Activated CD4-positive, alpha-beta T cell treated with anti-CD3 and anti-CD28 coated beads, Interleukin-2, amount 10 ng/mL, durations not matched to agents 24 days and 14 days (primary cell): ENCODE measurements around the gene ORC5. TPM values are rescaled to one million over a fixed set of nuclear protein-coding genes. Genes with fewer than 3 reads are reported as not detected.
"Not testable (repeated sequence)": the region's sequence is repeated elsewhere in the genome, so short reads cannot be mapped to it uniquely, and the experiment has no call there.

Experiments used
- DNase-seq: peaks from one replicate; pipeline ENCODE4 v3.0.0; 2022
- H3K27ac Mint-ChIP-seq: one replicate; pipeline ENCODE4 v1.8.0; 2022; ENCODE audit warnings: mild to moderate bottlenecking, mixed read lengths
- H3K27me3 Mint-ChIP-seq: one replicate; pipeline ENCODE4 v1.8.0; 2022; ENCODE audit warnings: mixed read lengths
- H3K36me3 Mint-ChIP-seq: one replicate; pipeline ENCODE4 v1.8.0; 2022; ENCODE audit warnings: low read depth, mild to moderate bottlenecking, mixed read lengths
- H3K4me1 Mint-ChIP-seq: one replicate; pipeline ENCODE4 v1.8.0; 2021; ENCODE audit warnings: mixed read lengths
- H3K4me3 Mint-ChIP-seq: one replicate; pipeline ENCODE4 v1.8.0; 2022; ENCODE audit warnings: mild to moderate bottlenecking, moderate library complexity, mixed read lengths
- H3K9me3 Mint-ChIP-seq: one replicate; pipeline ENCODE4 v1.8.0; 2021; ENCODE audit warnings: mixed read lengths
- intact Hi-C: fragments of 100-400 bp; cut with micrococcal nuclease; formaldehyde crosslinking; loops from one replicate; pipeline ENCODE4 v1.15.1; 2023
- total RNA-seq: library from RNA; stranded (reverse); gene quantifications from 2 replicates; pipeline ENCODE4 v1.2.3, GENCODE V29; 2022

Gene ORC5
- total RNA-seq: 33.4 and 35.8 TPM in 2 replicates

- peak within 1 kb of the TSS; percentile 96 for H3K4me3 Mint-ChIP-seq
- peaks cover 17% of the 10 kb centered on the region for H3K4me1 Mint-ChIP-seq
- peak; percentile 94 for DNase-seq
- peaks cover 7% of the 10 kb centered on the region for H3K36me3 Mint-ChIP-seq
- peaks cover 14% of the 10 kb centered on the region for H3K27me3 Mint-ChIP-seq
- peaks cover 4% of the 10 kb centered on the region for H3K9me3 Mint-ChIP-seq
- peak within 1 kb of the TSS; percentile 95 for H3K27ac Mint-ChIP-seq
- intact Hi-C loops: no loop called here
Observed at GRCh38 chr7:104207731-104208420, at the start of gene ORC5. ORC5 (minus strand) TSS chr7:104208013; CDS start chr7:104207904, 109 bp downstream.

- DNase-seq: no peak
- Mint-ChIP-seq H3K4me3 (no peak overlapping the region), H3K9me3 (no peaks in the 10 kb centered on the region)
Observed at GRCh38 chr7:104255616-104256015, 47.8 kb upstream of the ORC5 start.

GRCh38 chr7:104255194-104255593, 47.4 kb upstream of the ORC5 start:
- no peak overlapping the region for H3K27ac Mint-ChIP-seq

More at GRCh38 chr7:104255616-104256015, 47.8 kb upstream of the ORC5 start:
- Mint-ChIP-seq H3K27me3 (peaks cover 10% of the 10 kb centered on the region), H3K27ac (no peak overlapping the region), H3K36me3 (no peaks in the 10 kb centered on the region), H3K4me1 (no peaks in the 10 kb centered on the region)
- intact Hi-C loops: no loop called here

GRCh38 chr7:104254696-104255095, 46.9 kb upstream of the ORC5 start:
- Mint-ChIP-seq H3K27ac (no peak overlapping the region), H3K36me3 (no peaks in the 10 kb centered on the region), H3K27me3 (peaks cover 3% of the 10 kb centered on the region), H3K4me1 (no peaks in the 10 kb centered on the region), H3K9me3 (no peaks in the 10 kb centered on the region), H3K4me3 (no peak overlapping the region)
- DNase-seq: no peak
- intact Hi-C loops: no loop called here

More at GRCh38 chr7:104255194-104255593, 47.4 kb upstream of the ORC5 start:
- H3K9me3 Mint-ChIP-seq: no peaks in the 10 kb centered on the region
- intact Hi-C loops: no loop called here
- no peak for DNase-seq
- peaks cover 6% of the 10 kb centered on the region for H3K27me3 Mint-ChIP-seq
- H3K4me3 Mint-ChIP-seq: no peak overlapping the region
- no peaks in the 10 kb centered on the region for H3K4me1 Mint-ChIP-seq
- H3K36me3 Mint-ChIP-seq: no peaks in the 10 kb centered on the region

GRCh38 chr7:104252409-104253134, 44.8 kb upstream of the ORC5 start:
- H3K9me3 Mint-ChIP-seq: no peaks in the 10 kb centered on the region
- no peak for DNase-seq
- H3K4me3 Mint-ChIP-seq: no peak overlapping the region
- no peaks in the 10 kb centered on the region for H3K36me3 Mint-ChIP-seq
- H3K27me3 Mint-ChIP-seq: peaks cover 4% of the 10 kb centered on the region
- intact Hi-C loops: no loop called here
- H3K27ac Mint-ChIP-seq: no peak overlapping the region
- H3K4me1 Mint-ChIP-seq: no peaks in the 10 kb centered on the region

GRCh38 chr7:104242638-104243037, 34.8 kb upstream of the ORC5 start:
- H3K4me1 Mint-ChIP-seq: no peaks in the 10 kb centered on the region
- H3K36me3 Mint-ChIP-seq: no peaks in the 10 kb centered on the region
- H3K4me3 Mint-ChIP-seq: no peak overlapping the region
- H3K27ac Mint-ChIP-seq: no peak overlapping the region
- peaks cover 13% of the 10 kb centered on the region for H3K27me3 Mint-ChIP-seq
- no peaks in the 10 kb centered on the region for H3K9me3 Mint-ChIP-seq
- no peak for DNase-seq
- intact Hi-C loops: no loop called here

GRCh38 chr7:104241538-104242209, 33.9 kb upstream of the ORC5 start:
- Mint-ChIP-seq H3K27ac (no peak overlapping the region), H3K4me1 (no peaks in the 10 kb centered on the region), H3K36me3 (no peaks in the 10 kb centered on the region), H3K27me3 (peaks cover 8% of the 10 kb centered on the region), H3K9me3 (no peaks in the 10 kb centered on the region), H3K4me3 (no peak overlapping the region)
- no peak for DNase-seq
- intact Hi-C loops: no loop called here

- intact Hi-C loops: no loop called here
- no peaks in the 10 kb centered on the region for H3K36me3 Mint-ChIP-seq
- DNase-seq: no peak
- peaks cover 8% of the 10 kb centered on the region for H3K27me3 Mint-ChIP-seq
- no peak overlapping the region for H3K27ac Mint-ChIP-seq
- H3K4me1 Mint-ChIP-seq: no peaks in the 10 kb centered on the region
- no peaks in the 10 kb centered on the region for H3K9me3 Mint-ChIP-seq
- H3K4me3 Mint-ChIP-seq: no peak overlapping the region
Observed at GRCh38 chr7:104241135-104241534, 33.3 kb upstream of the ORC5 start.

GRCh38 chr7:104240401-104240800, 32.6 kb upstream of the ORC5 start:
- no peaks in the 10 kb centered on the region for H3K36me3 Mint-ChIP-seq
- H3K4me1 Mint-ChIP-seq: no peaks in the 10 kb centered on the region
- no peak for DNase-seq
- intact Hi-C loops: no loop called here
- H3K27ac Mint-ChIP-seq: no peak overlapping the region
- H3K27me3 Mint-ChIP-seq: peaks cover 8% of the 10 kb centered on the region
- H3K9me3 Mint-ChIP-seq: no peaks in the 10 kb centered on the region
- no peak overlapping the region for H3K4me3 Mint-ChIP-seq

- intact Hi-C loops: loop anchor here (5.0 kb wide), 1 partner anchor 682 kb away; no protein-coding TSS in a partner anchor
- H3K27me3 Mint-ChIP-seq: peaks cover 19% of the 10 kb centered on the region
- H3K9me3 Mint-ChIP-seq, H3K27ac Mint-ChIP-seq, H3K36me3 Mint-ChIP-seq, H3K4me1 Mint-ChIP-seq, DNase-seq, H3K4me3 Mint-ChIP-seq: not testable (repeated sequence)
Observed at GRCh38 chr7:104234990-104235389, 27.2 kb upstream of the ORC5 start.

GRCh38 chr7:104231054-104232046, 23.5 kb upstream of the ORC5 start:
- peak; percentile 82 for DNase-seq
- Mint-ChIP-seq H3K36me3 (no peaks in the 10 kb centered on the region), H3K27ac (no peak overlapping the region), H3K4me1 (peaks cover 2% of the 10 kb centered on the region), H3K4me3 (no peak overlapping the region), H3K27me3 (peaks cover 34% of the 10 kb centered on the region), H3K9me3 (no peaks in the 10 kb centered on the region)
- intact Hi-C loops: loop anchor here (1.0 to 5.0 kb wide), 2 partner anchors 617 to 686 kb away; no protein-coding TSS in a partner anchor

- Mint-ChIP-seq H3K9me3 (no peaks in the 10 kb centered on the region), H3K27me3 (peaks cover 34% of the 10 kb centered on the region), H3K36me3 (no peaks in the 10 kb centered on the region), H3K4me1 (peaks cover 2% of the 10 kb centered on the region), H3K4me3 (no peak overlapping the region), H3K27ac (no peak overlapping the region)
- intact Hi-C loops: loop anchor here (5.0 kb wide), 1 partner anchor 687 kb away; no protein-coding TSS in a partner anchor
- no peak for DNase-seq
Observed at GRCh38 chr7:104230606-104231005, 22.8 kb upstream of the ORC5 start.

GRCh38 chr7:104228442-104228841, 20.6 kb upstream of the ORC5 start:
- Mint-ChIP-seq H3K27ac (no peak overlapping the region), H3K36me3 (no peaks in the 10 kb centered on the region), H3K9me3 (no peaks in the 10 kb centered on the region), H3K4me3 (no peak overlapping the region), H3K27me3 (peaks cover 36% of the 10 kb centered on the region), H3K4me1 (peaks cover 2% of the 10 kb centered on the region)
- intact Hi-C loops: no loop called here
- no peak for DNase-seq
